ENCODE results near the gene CSH2.

CSH2 gene

GRCh38 chr17:63842173-63842539 is 31.3 kb downstream of the CSH2 start (continued):
- TF ChIP-seq ZNF302 (tag by site-specific recombination; IDR thresholded peaks at IDR 0.05; ENCODE audit: low read depth) (no peak), ZNF18 (tag by site-specific recombination; IDR thresholded peaks at IDR 0.05) (no peak), ZSCAN16 (tag by site-specific recombination; IDR thresholded peaks at IDR 0.05) (no peak), ZNF184 (tag by site-specific recombination; IDR thresholded peaks at IDR 0.05) (no peak), TSHZ1 (tag by site-specific recombination; IDR thresholded peaks at IDR 0.05; ENCODE audit: borderline replicate concordance) (no peak), ZNF449 (tag by site-specific recombination; IDR thresholded peaks at IDR 0.05) (no peak), ZNF645 (tag by site-specific recombination; IDR thresholded peaks at IDR 0.05) (no peak), EGR2 (tag by site-specific recombination; IDR thresholded peaks at IDR 0.05; ENCODE audit: low read depth) (no peak), REPIN1 (tag by site-specific recombination; IDR thresholded peaks at IDR 0.05; ENCODE audit: low read depth) (no peak), ZNF423 (tag by site-specific recombination; IDR thresholded peaks at IDR 0.05) (no peak), ZNF571 (tag by site-specific recombination; IDR thresholded peaks at IDR 0.05) (no peak), HIC1 (tag by site-specific recombination; IDR thresholded peaks at IDR 0.05) (no peak), ZFHX2 (tag by site-specific recombination; conservative IDR thresholded peaks at IDR 0.05) (no peak), ZNF596 (tag by site-specific recombination; IDR thresholded peaks at IDR 0.05) (no peak), ZBTB21 (tag by site-specific recombination; IDR thresholded peaks at IDR 0.05) (0 out of 2 replicates have a peak, but pooled peaks have one; percentile 19), IKZF3 (tag by site-specific recombination; IDR thresholded peaks at IDR 0.05) (no peak), ZNF701 (tag by site-specific recombination; IDR thresholded peaks at IDR 0.05) (no peak), ZNF670 (tag by site-specific recombination; IDR thresholded peaks at IDR 0.05; ENCODE audit: low read depth) (no peak), PATZ1 (tag by site-specific recombination; IDR thresholded peaks at IDR 0.05) (peak; percentile 54; the same call in 1 of the 2 replicates), ZNF341 (tag by site-specific recombination; IDR thresholded peaks at IDR 0.05; ENCODE audit: low read depth) (no peak), ZFP41 (tag by site-specific recombination; IDR thresholded peaks at IDR 0.05; ENCODE audit: borderline replicate concordance) (no peak), PRDM6 (tag by site-specific recombination; IDR thresholded peaks at IDR 0.05) (no peak), ZNF777 (tag by site-specific recombination; IDR thresholded peaks at IDR 0.05; ENCODE audit: borderline replicate concordance) (no peak), YY2 (tag by site-specific recombination; IDR thresholded peaks at IDR 0.05) (no peak), ZNF2 (tag by site-specific recombination; IDR thresholded peaks at IDR 0.05) (no peak)

All from HEK293 (cell line).